ENCODE results near the gene CCDC200.

DNA sequence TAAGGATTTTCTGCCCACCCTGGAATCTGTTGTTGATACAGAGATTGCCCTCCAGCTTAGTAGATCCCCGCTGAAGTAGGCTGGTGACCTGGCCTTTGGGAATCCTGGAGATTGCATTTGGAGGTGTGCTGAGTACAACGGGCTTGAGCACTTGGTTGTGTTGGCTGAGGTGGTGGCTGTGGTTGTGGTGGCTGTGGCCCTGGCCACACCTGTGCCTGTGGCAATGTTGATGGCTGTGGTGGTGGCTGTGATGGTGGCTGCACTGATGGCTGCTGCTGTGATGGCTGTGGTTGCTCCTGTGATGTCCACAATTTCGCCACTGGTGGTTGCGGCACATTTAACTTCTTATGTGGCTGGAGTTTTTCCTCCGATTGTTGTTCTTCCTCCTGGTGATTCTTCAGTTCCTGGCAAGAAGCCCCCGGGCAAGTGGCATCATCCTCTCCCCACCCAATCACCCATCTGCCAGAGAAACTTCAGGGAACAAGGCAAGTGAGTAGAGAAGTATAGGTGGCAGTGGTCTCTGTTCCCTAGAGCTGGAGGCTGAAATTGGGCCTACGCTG, 4.2 kb downstream of the CCDC200 start:
- TF ChIP-seq, protein P1, sequence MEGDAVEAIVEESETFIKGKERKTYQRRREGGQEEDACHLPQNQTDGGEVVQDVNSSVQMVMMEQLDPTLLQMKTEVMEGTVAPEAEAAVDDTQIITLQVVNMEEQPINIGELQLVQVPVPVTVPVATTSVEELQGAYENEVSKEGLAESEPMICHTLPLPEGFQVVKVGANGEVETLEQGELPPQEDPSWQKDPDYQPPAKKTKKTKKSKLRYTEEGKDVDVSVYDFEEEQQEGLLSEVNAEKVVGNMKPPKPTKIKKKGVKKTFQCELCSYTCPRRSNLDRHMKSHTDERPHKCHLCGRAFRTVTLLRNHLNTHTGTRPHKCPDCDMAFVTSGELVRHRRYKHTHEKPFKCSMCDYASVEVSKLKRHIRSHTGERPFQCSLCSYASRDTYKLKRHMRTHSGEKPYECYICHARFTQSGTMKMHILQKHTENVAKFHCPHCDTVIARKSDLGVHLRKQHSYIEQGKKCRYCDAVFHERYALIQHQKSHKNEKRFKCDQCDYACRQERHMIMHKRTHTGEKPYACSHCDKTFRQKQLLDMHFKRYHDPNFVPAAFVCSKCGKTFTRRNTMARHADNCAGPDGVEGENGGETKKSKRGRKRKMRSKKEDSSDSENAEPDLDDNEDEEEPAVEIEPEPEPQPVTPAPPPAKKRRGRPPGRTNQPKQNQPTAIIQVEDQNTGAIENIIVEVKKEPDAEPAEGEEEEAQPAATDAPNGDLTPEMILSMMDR (IDR thresholded peaks at IDR 0.05), result no peak
- TF ChIP-seq POLR2A (IDR thresholded peaks at IDR 0.05), result no peak
